ENCODE results near the gene AGAP1. TPM values are rescaled to one million over a fixed set of nuclear protein-coding genes. Genes with fewer than 3 reads are reported as not detected.

The AGAP1 gene
- total RNA-seq, 3 donors from 2014 or later (not counting 1 experiment from before 2014, with no cell fraction given), result 42.0 to 56.4 (median 45.7) TPM

DNA sequence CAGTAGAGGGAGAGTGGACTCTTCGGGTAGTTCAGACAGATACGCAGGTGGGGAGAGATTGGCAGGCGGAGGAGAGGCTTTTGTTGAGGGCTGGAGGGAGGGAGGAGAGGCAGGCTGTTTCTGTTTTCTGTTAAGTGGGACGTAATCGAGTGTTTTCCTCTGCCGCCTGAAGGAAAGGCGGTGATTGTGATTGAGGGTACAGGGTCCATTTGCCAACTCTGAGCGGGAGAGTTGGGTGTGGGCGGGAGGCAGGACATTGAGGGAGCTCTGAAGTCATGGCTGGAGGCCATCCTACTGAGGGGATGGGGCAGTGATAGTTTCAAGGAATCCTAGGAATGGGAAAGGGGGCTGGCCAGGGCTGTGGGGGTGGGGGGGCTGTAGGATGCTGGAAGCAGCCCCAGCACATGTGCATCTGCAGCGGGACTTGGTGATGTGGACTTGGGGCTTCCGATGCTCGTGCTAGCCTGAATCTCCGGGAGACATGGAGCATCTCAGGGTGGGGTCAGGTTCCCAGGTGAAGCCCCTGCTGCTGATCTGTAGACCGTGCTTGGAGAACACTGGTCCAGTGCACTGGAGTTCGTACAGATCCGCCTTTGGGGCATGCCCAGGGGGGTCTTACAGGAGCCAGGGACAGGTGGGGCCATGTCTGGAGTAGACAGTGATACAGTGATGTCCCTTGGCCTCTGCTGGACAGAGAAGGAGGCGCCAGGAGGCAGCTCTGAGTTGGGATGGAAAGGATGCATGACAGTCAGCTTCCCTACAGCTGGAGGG lies 167.5 kb downstream of the AGAP1 start:
- peaks cover 9% of the 10 kb centered on the region for H3K4me1 ChIP-seq (ENCODE audit: control insufficient read depth, insufficient read depth, low read length)
- Mint-ChIP-seq H3K27me3 (ENCODE audit: low read depth in 2 of 2) (peaks cover 56 to 75% of the 10 kb centered on the region in 2 donors), H3K9me3 (no peaks in the 10 kb centered on the region), H3K4me1 (peaks cover 7 to 9% of the 10 kb centered on the region in 2 donors), H3K36me3 (no peaks in the 10 kb centered on the region), H3K27ac (peak overlapping the region in 1 of 2 donors; percentile 22), H3K4me3 (no peak overlapping the region)
- H3K36me3 ChIP-seq (ENCODE audit: control insufficient read depth, insufficient read depth, low read length), result no peaks in the 10 kb centered on the region
- no peaks in the 10 kb centered on the region for H3K9me3 ChIP-seq (ENCODE audit: control insufficient read depth, insufficient read depth, low read length)
- ATAC-seq (no peak), DNase-seq (no peak)
- intact Hi-C loops (cut with micrococcal nuclease), result no loop called here
- no peak overlapping the region for H3K27ac ChIP-seq (ENCODE audit: low read length)
- 86% methylated on average over 17 of the region's 17 CpGs for WGBS (ENCODE audit: insufficient coverage)
- TF ChIP-seq, protein P1, sequence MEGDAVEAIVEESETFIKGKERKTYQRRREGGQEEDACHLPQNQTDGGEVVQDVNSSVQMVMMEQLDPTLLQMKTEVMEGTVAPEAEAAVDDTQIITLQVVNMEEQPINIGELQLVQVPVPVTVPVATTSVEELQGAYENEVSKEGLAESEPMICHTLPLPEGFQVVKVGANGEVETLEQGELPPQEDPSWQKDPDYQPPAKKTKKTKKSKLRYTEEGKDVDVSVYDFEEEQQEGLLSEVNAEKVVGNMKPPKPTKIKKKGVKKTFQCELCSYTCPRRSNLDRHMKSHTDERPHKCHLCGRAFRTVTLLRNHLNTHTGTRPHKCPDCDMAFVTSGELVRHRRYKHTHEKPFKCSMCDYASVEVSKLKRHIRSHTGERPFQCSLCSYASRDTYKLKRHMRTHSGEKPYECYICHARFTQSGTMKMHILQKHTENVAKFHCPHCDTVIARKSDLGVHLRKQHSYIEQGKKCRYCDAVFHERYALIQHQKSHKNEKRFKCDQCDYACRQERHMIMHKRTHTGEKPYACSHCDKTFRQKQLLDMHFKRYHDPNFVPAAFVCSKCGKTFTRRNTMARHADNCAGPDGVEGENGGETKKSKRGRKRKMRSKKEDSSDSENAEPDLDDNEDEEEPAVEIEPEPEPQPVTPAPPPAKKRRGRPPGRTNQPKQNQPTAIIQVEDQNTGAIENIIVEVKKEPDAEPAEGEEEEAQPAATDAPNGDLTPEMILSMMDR (IDR thresholded peaks at IDR 0.05), result no peak
- no peak overlapping the region for H3K4me3 ChIP-seq (ENCODE audit: low read length)
- H3K27me3 ChIP-seq (ENCODE audit: control insufficient read depth, insufficient read depth, low read length), result peaks cover 19% of the 10 kb centered on the region

DNA sequence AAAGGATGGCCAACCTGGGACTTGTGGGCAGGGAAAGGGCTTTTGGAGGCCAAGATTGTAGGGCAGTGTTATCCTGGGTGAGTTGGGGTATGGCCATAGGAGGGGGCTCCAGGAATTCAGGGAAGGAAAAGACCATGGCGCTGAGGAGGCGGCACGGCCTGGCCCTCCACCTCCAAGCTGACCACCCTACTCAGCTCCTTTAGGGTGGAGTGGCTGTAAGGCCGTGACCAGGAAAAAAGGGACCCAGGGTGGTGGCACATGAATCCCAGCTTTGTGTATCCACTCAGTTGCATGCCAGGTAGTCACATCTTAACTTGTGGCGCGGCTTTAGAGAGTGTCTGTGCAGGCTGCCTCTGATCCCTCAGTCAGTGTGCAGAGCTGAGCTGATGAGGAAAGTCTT lies 168.1 kb downstream of the AGAP1 start:
- TF ChIP-seq, protein P1 (IDR thresholded peaks at IDR 0.05), result no peak
- Histone ChIP-seq H3K9me3 (ENCODE audit: control insufficient read depth, insufficient read depth, low read length) (no peaks in the 10 kb centered on the region), H3K27ac (ENCODE audit: low read length) (no peak overlapping the region), H3K4me3 (ENCODE audit: low read length) (no peak overlapping the region), H3K4me1 (ENCODE audit: control insufficient read depth, insufficient read depth, low read length) (peaks cover 10% of the 10 kb centered on the region), H3K36me3 (ENCODE audit: control insufficient read depth, insufficient read depth, low read length) (no peaks in the 10 kb centered on the region), H3K27me3 (ENCODE audit: control insufficient read depth, insufficient read depth, low read length) (peaks cover 24% of the 10 kb centered on the region)
- intact Hi-C loops (cut with micrococcal nuclease), result no loop called here
- H3K27me3 Mint-ChIP-seq (ENCODE audit: low read depth in 2 of 2), result peaks cover 56 to 69% of the 10 kb centered on the region in 2 donors
- ATAC-seq (no peak), DNase-seq (no peak)
- H3K27ac Mint-ChIP-seq, result no peak overlapping the region
- no peak overlapping the region for H3K4me3 Mint-ChIP-seq
- H3K9me3 Mint-ChIP-seq, result no peaks in the 10 kb centered on the region
- H3K4me1 Mint-ChIP-seq, result peaks cover 13 to 15% of the 10 kb centered on the region in 2 donors
- no peaks in the 10 kb centered on the region for H3K36me3 Mint-ChIP-seq
- WGBS (ENCODE audit: insufficient coverage), result 97% methylated on average over 6 of the region's 6 CpGs

DNA sequence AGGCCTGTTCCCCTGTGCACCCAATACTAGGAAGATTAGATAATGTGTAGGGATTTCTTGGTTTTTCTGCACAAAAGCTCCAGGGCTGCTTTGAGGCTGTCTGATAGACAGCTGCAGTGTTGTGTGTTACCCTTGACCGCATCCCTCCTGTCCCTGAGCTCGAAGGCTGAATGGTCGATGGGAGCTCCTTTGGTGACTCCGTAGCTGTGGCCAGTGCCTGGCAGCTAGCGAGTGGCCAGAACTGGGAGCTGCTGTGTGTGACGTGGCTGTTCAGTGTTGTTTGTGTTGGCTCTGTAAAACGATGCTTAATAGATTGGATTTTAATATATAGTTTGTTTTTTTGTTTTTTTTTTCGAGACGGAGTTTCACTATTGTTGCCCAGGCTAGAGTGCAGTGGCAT lies 170.0 kb downstream of the AGAP1 start:
- intact Hi-C loops (cut with micrococcal nuclease), result no loop called here
- H3K27me3 ChIP-seq (ENCODE audit: control insufficient read depth, insufficient read depth, low read length), result peaks cover 22% of the 10 kb centered on the region
- TF ChIP-seq, protein P1 (IDR thresholded peaks at IDR 0.05), result no peak
- 83% methylated on average over 9 of the region's 9 CpGs for WGBS (ENCODE audit: insufficient coverage)
- ATAC-seq (no peak), DNase-seq (no peak)
- H3K9me3 ChIP-seq (ENCODE audit: control insufficient read depth, insufficient read depth, low read length), result no peaks in the 10 kb centered on the region
- peaks cover 10% of the 10 kb centered on the region for H3K4me1 ChIP-seq (ENCODE audit: control insufficient read depth, insufficient read depth, low read length)
- no peaks in the 10 kb centered on the region for H3K36me3 Mint-ChIP-seq
- H3K4me1 Mint-ChIP-seq, result peaks cover 15 to 21% of the 10 kb centered on the region in 2 donors
- no peaks in the 10 kb centered on the region for H3K36me3 ChIP-seq (ENCODE audit: control insufficient read depth, insufficient read depth, low read length)
- no peak overlapping the region for H3K4me3 Mint-ChIP-seq
- no peak overlapping the region for H3K27ac ChIP-seq (ENCODE audit: low read length)
- no peak overlapping the region for H3K4me3 ChIP-seq (ENCODE audit: low read length)
- H3K27me3 Mint-ChIP-seq (ENCODE audit: low read depth in 2 of 2), result peaks cover 43 to 50% of the 10 kb centered on the region in 2 donors
- no peaks in the 10 kb centered on the region for H3K9me3 Mint-ChIP-seq
- H3K27ac Mint-ChIP-seq, result no peak overlapping the region

All from natural killer cell (primary cell).